Type B pancreatic cell (in vitro differentiated cells): ENCODE data around the gene KRT72. TPM values are rescaled to one million over a fixed set of nuclear protein-coding genes. Genes with fewer than 3 reads are reported as not detected.

Source experiments
- DNase-seq: peaks from one replicate; pipeline ENCODE4 v3.0.0; 2021; ENCODE audit warnings: mixed read lengths; ENCODE audit not compliant: unreplicated experiment; ENCODE audit errors: extremely low spot score
- H3K27ac Mint-ChIP-seq: 2 replicates; pipeline ENCODE4 v1.8.0; 2021; ENCODE audit warnings: mild to moderate bottlenecking, mixed read lengths
- H3K27me3 Mint-ChIP-seq: 2 replicates; pipeline ENCODE4 v1.8.0; 2021; ENCODE audit warnings: mixed read lengths
- H3K36me3 Mint-ChIP-seq: 2 replicates; pipeline ENCODE4 v1.8.0; 2021; ENCODE audit warnings: mixed read lengths
- H3K4me1 Mint-ChIP-seq: one replicate; pipeline ENCODE4 v1.8.0; 2021; ENCODE audit warnings: mixed read lengths; ENCODE audit not compliant: unreplicated experiment
- H3K4me3 Mint-ChIP-seq: 2 replicates; pipeline ENCODE4 v1.8.0; 2021; ENCODE audit warnings: mild to moderate bottlenecking, mixed read lengths
- H3K9me3 Mint-ChIP-seq: 2 replicates; pipeline ENCODE4 v1.8.0; 2021; ENCODE audit warnings: mixed read lengths
- total RNA-seq: library from RNA; stranded (reverse); gene quantifications from 2 replicates; pipeline ENCODE4 v1.2.1, GENCODE V29; 2021; ENCODE audit warnings: low replicate concordance
- TF ChIP-seq, protein P1 (sequence below): fragments of 200-600 bp; sonication (generic); conservative IDR thresholded peaks from 2 replicates; pipeline ENCODE4 v1.5.0; 2021; ENCODE audit warnings: antibody characterized with exemption, mild to moderate bottlenecking

The KRT72 gene
- total RNA-seq, 1 donor from 2014 or later: 0.48 TPM

DNA sequence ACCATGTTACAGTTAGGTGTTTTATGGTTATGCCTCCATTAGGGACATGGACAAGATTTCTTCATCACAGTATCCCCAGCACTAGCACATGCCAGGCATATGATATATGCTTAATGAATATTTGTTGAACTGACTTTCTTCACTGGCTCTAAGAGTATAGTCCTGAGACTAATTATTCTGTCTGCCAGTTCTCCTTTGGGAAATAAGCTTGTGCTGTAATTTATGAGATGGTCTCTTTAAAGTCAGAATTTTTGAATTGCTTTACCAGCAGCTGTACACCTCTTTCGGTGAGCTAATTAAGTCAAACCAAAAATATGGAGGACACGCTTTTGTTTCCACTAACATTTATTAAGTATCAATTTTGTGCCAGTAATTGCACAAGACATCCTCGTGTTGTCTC is 4.8 kb upstream of the KRT72 start:
- Mint-ChIP-seq H3K27ac (no peak overlapping the region), H3K27me3 (peaks cover 41% of the 10 kb centered on the region)
- TF ChIP-seq, protein P1, sequence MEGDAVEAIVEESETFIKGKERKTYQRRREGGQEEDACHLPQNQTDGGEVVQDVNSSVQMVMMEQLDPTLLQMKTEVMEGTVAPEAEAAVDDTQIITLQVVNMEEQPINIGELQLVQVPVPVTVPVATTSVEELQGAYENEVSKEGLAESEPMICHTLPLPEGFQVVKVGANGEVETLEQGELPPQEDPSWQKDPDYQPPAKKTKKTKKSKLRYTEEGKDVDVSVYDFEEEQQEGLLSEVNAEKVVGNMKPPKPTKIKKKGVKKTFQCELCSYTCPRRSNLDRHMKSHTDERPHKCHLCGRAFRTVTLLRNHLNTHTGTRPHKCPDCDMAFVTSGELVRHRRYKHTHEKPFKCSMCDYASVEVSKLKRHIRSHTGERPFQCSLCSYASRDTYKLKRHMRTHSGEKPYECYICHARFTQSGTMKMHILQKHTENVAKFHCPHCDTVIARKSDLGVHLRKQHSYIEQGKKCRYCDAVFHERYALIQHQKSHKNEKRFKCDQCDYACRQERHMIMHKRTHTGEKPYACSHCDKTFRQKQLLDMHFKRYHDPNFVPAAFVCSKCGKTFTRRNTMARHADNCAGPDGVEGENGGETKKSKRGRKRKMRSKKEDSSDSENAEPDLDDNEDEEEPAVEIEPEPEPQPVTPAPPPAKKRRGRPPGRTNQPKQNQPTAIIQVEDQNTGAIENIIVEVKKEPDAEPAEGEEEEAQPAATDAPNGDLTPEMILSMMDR: no peak

DNA sequence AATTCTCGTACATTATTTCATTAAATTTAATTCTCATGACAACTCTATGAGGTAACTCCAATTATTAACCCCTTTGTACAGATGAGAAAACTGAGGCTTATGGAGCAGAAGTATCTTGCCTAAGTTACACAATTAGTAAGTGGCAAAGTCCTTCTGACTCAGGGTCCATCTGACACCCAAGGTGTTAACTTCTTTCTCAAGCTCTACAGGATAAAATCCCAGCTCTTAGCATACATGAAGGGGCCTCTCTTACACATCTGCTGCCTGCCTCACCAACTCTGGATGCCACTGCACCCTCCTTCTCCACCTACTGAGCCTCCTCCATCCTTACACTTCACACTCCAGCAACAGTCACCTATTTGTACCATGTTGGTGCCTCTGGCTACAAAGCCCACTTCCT is 4.3 kb upstream of the KRT72 start:
- Mint-ChIP-seq H3K4me3 (no peak overlapping the region), H3K9me3 (no peaks in the 10 kb centered on the region), H3K27ac (no peak overlapping the region), H3K4me1 (no peaks in the 10 kb centered on the region), H3K36me3 (no peaks in the 10 kb centered on the region), H3K27me3 (peaks cover 37% of the 10 kb centered on the region)
- TF ChIP-seq, protein P1: no peak
- no peak for DNase-seq

More for the DNA sequence above, 4.8 kb upstream of the KRT72 start:
- no peaks in the 10 kb centered on the region for H3K4me1 Mint-ChIP-seq
- DNase-seq: no peak
- no peaks in the 10 kb centered on the region for H3K9me3 Mint-ChIP-seq
- H3K36me3 Mint-ChIP-seq: no peaks in the 10 kb centered on the region
- no peak overlapping the region for H3K4me3 Mint-ChIP-seq

DNA sequence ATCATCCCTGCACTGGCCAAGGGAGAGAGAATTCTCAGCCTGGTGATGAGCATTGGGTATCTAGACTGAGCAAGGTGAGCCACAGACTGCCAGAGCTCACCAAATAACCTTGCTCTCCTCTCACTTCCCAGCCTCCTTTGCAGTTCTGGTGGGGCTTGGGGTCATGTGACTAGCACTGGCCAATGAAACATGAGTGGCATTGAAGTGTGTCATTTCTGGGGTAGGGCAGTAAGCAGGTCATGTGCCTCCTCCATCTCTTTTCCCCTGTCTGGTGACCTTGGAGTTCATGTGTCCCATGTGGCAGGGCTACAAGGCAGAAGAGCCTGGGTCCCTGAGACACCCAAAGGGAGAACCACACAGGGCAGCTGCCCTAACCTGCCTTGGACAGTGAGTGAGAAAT is 3.6 kb upstream of the KRT72 start:
- no peaks in the 10 kb centered on the region for H3K9me3 Mint-ChIP-seq
- H3K27me3 Mint-ChIP-seq: peaks cover 44% of the 10 kb centered on the region

DNA sequence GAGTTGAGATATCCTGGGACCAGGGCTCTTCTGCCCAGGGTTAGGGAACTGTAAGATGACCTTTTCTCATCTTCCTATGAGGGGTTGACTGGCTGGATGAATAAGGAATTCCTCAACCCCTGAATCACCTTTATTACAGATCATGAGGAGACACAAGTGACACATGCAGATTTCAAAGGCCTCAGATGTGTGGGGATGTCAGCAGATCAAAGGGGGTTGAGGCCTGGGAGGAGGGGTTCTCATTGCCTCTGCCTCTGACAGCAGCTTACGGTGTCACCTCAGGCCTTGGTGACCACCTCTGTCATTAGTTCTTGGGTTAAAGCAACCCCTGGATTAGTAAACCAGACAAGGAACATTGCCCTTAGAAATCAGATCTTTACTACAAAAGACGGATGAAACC is 2.1 kb upstream of the KRT72 start:
- Mint-ChIP-seq H3K4me1 (no peaks in the 10 kb centered on the region), H3K4me3 (no peak overlapping the region), H3K27ac (no peak overlapping the region), H3K27me3 (peaks cover 44% of the 10 kb centered on the region), H3K9me3 (no peaks in the 10 kb centered on the region), H3K36me3 (no peaks in the 10 kb centered on the region)
- DNase-seq: no peak
- TF ChIP-seq, protein P1: no peak

More for the DNA sequence above, 3.6 kb upstream of the KRT72 start:
- no peak for DNase-seq
- TF ChIP-seq, protein P1: no peak
- Mint-ChIP-seq H3K4me1 (no peaks in the 10 kb centered on the region), H3K4me3 (no peak overlapping the region), H3K36me3 (no peaks in the 10 kb centered on the region), H3K27ac (no peak overlapping the region)

DNA sequence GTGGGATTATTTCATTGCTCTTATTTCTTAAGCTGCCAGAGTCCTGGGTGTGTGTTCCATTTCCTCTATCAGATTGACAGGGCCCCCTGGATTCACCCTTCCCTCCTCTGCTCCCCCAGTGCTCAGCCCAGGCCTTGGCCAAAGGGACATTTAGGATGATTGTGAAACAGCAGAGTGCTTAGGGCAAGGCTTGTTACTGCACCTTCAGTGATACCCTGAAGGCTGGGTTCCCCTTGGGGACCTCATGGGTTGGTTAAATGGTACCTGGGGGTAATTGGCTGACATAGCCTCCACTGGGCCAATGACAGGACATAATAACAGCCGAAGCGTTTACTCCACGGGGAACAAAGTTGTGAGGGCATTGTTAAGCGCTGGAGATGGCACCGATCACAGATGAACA is 1.3 kb upstream of the KRT72 start:
- TF ChIP-seq, protein P1: no peak
- H3K36me3 Mint-ChIP-seq: no peaks in the 10 kb centered on the region
- H3K4me3 Mint-ChIP-seq: no peak overlapping the region
- no peaks in the 10 kb centered on the region for H3K9me3 Mint-ChIP-seq
- DNase-seq: no peak
- H3K27ac Mint-ChIP-seq: no peak overlapping the region
- H3K27me3 Mint-ChIP-seq: peaks cover 45% of the 10 kb centered on the region
- no peaks in the 10 kb centered on the region for H3K4me1 Mint-ChIP-seq

DNA sequence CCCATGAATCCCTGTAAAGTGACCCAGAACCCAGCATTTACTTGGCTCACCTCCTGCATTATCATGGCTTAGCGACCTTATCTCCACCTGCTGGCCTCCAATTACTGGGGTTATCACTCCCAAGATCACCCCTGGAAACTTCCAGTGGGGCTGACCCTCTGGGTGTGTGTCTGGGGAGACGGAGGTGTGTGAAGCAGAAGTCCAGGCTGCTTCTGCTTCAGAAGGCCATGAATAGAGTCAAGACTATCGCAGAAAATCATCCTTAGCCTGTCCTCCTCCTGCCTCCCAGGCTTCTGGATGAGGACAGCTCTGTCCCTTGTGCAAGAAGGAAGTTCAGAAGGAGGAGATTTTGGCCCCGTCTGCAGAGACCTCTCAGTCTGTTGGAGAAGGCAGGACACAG is 408 bp upstream of the KRT72 start:
- DNase-seq: no peak
- Mint-ChIP-seq H3K4me3 (no peak overlapping the region), H3K9me3 (no peaks in the 10 kb centered on the region), H3K4me1 (no peaks in the 10 kb centered on the region), H3K27ac (no peak overlapping the region), H3K36me3 (no peaks in the 10 kb centered on the region), H3K27me3 (peaks cover 42% of the 10 kb centered on the region)
- TF ChIP-seq, protein P1: no peak
